ENCODE measurements around the gene CHPF. TPM values are rescaled to one million over a fixed set of nuclear protein-coding genes. Genes with fewer than 3 reads are reported as not detected.

CHPF gene
- total RNA-seq, 1 experiment from 2014 or later, result 13.8 TPM

- intact Hi-C loops (cut with micrococcal nuclease; ENCODE audit: unreplicated experiment), result no loop called here
- POLR2A ChIA-PET (ENCODE audit: low non-redundant PET), result no interaction called here
These were observed 35.4 kb upstream of the CHPF start for GRCh38 chr2:219578811-219579613.

GRCh38 chr2:219576505-219577388, 33.1 kb upstream of the CHPF start:
- intact Hi-C loops (cut with micrococcal nuclease; ENCODE audit: unreplicated experiment), result no loop called here
- BruUV-seq (replicated peaks), result no TSS peak
- Histone ChIP-seq H3K4me3 (ENCODE audit: low read depth, low read length, poor library complexity, severe bottlenecking) (no peak overlapping the region), H3K27me3 (replicated peaks; ENCODE audit: insufficient read depth, low read depth, low read length, poor library complexity) (no peaks in the 10 kb centered on the region), H3K9me3 (ENCODE audit: low read depth, low read length, poor library complexity, severe bottlenecking) (no peaks in the 10 kb centered on the region), H3K36me3 (ENCODE audit: insufficient read depth, low read length, poor library complexity, severe bottlenecking) (no peaks in the 10 kb centered on the region), H3K27ac (ENCODE audit: low read depth, low read length, poor library complexity, severe bottlenecking) (no peak overlapping the region), H3K4me1 (ENCODE audit: insufficient read depth, low read length, poor library complexity, severe bottlenecking) (peaks cover 3% of the 10 kb centered on the region)
- ChIA-PET CTCF (interaction anchor here (0.6 kb wide), 1 partner anchor 532 kb away, joined by 5 read pairs; no protein-coding TSS in a partner anchor), POLR2A (ENCODE audit: low non-redundant PET) (no interaction called here)
- no peak for DNase-seq (ENCODE audit: low spot score)
- TF ChIP-seq CTCF (conservative IDR thresholded peaks at IDR 0.05; ENCODE audit: low read depth, low read length), result no peak

More at GRCh38 chr2:219578811-219579613, 35.4 kb upstream of the CHPF start:
- no peak overlapping the region for H3K27ac ChIP-seq (ENCODE audit: low read depth, low read length, poor library complexity, severe bottlenecking)
- TF ChIP-seq EZH2 (IDR thresholded peaks at IDR 0.05; ENCODE audit: borderline replicate concordance, low read depth, low read length, poor library complexity, severe bottlenecking) (no peak), CTCF (conservative IDR thresholded peaks at IDR 0.05; ENCODE audit: low read depth, low read length) (no peak)
- H3K9me3 ChIP-seq (ENCODE audit: low read depth, low read length, poor library complexity, severe bottlenecking), result no peaks in the 10 kb centered on the region
- H3K27me3 ChIP-seq (replicated peaks; ENCODE audit: insufficient read depth, low read depth, low read length, poor library complexity), result no peaks in the 10 kb centered on the region
- DNase-seq (ENCODE audit: low spot score), result no peak
- BruUV-seq (replicated peaks), result no TSS peak
- CTCF ChIA-PET, result interaction anchor here (0.7 kb wide), 1 partner anchor 35 kb away, joined by 7 read pairs; the partner anchor contains the start of gene TMEM198
- H3K36me3 ChIP-seq (ENCODE audit: insufficient read depth, low read length, poor library complexity, severe bottlenecking), result no peaks in the 10 kb centered on the region
- H3K4me3 ChIP-seq (ENCODE audit: low read depth, low read length, poor library complexity, severe bottlenecking), result no peak overlapping the region
- H3K4me1 ChIP-seq (ENCODE audit: insufficient read depth, low read length, poor library complexity, severe bottlenecking), result no peaks in the 10 kb centered on the region

- no peak for TF ChIP-seq EZH2 (IDR thresholded peaks at IDR 0.05; ENCODE audit: borderline replicate concordance, low read depth, low read length, poor library complexity, severe bottlenecking)
- no peak for TF ChIP-seq CTCF (conservative IDR thresholded peaks at IDR 0.05; ENCODE audit: low read depth, low read length)
- Histone ChIP-seq H3K4me1 (ENCODE audit: insufficient read depth, low read length, poor library complexity, severe bottlenecking) (peaks cover 7% of the 10 kb centered on the region), H3K4me3 (ENCODE audit: low read depth, low read length, poor library complexity, severe bottlenecking) (no peak overlapping the region), H3K27ac (ENCODE audit: low read depth, low read length, poor library complexity, severe bottlenecking) (no peak overlapping the region), H3K36me3 (ENCODE audit: insufficient read depth, low read length, poor library complexity, severe bottlenecking) (no peaks in the 10 kb centered on the region), H3K9me3 (ENCODE audit: low read depth, low read length, poor library complexity, severe bottlenecking) (no peaks in the 10 kb centered on the region), H3K27me3 (replicated peaks; ENCODE audit: insufficient read depth, low read depth, low read length, poor library complexity) (no peaks in the 10 kb centered on the region)
- POLR2A ChIA-PET (ENCODE audit: low non-redundant PET), result no interaction called here
- CTCF ChIA-PET, result interaction anchor here (1.0 kb wide), 1 partner anchor 35 kb away, joined by 3 read pairs; no protein-coding TSS in a partner anchor
- no TSS peak for BruUV-seq (replicated peaks)
- no peak for DNase-seq (ENCODE audit: low spot score)
- intact Hi-C loops (cut with micrococcal nuclease; ENCODE audit: unreplicated experiment), result no loop called here
These were observed 32.2 kb upstream of the CHPF start for GRCh38 chr2:219575566-219576504.

All from A673 (cell line).